ENCODE results near the gene VPS8.

Gene VPS8

DNA sequence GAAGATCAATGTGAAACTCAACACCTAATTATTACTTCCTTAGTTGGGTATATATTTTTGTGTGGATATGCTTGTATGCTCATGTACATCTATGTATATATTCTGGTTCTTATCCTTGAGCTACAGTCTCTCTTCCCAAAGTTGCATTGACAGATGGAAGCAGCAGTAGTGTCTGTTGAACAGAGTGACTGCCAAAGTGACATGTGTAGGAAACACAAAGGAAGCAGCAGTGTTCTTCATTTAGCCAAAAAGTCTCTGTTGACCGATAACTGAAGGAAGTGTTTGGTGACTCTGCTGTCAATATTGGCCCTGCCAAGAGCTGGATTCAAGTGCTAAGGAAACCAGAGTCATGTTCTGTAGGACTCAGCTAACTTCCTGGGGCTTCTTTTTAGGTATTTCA lies 217.1 kb downstream of the VPS8 start:
- Histone ChIP-seq H3K36me3 (ENCODE audit: control insufficient read depth, insufficient read depth, low read length) (no peaks in the 10 kb centered on the region), H3K4me1 (ENCODE audit: control insufficient read depth, insufficient read depth, low read length) (no peaks in the 10 kb centered on the region), H3K9me3 (ENCODE audit: control insufficient read depth, insufficient read depth, low read length) (no peaks in the 10 kb centered on the region), H3K27ac (ENCODE audit: low read depth, low read length) (no peak overlapping the region), H3K9ac (ENCODE audit: low read depth, low read length) (no peak overlapping the region), H3K27me3 (ENCODE audit: control insufficient read depth, insufficient read depth, low read length) (no peaks in the 10 kb centered on the region), H3K4me3 (ENCODE audit: low read depth, low read length) (no peak overlapping the region)

DNA sequence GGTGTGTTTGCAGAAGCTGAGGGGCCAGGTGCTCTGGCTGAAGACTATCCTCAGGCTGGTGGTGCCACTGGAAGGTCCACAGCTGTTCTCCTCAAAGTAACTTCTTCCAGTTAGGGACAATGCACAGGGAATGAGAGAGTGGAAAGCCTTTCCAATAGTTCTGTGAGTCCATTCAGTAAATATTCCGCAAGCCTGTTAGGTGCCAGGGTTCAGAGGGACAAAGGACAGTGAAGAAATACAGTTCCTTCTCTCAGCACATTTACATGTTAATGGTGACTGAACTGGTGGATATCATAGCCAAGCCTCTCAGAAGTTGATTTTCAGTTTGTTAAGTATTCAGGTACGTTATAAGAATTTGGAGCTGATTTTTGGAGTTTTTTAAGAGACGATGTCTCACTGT lies 218.4 kb downstream of the VPS8 start:
- no peaks in the 10 kb centered on the region for H3K9me3 ChIP-seq (ENCODE audit: control insufficient read depth, insufficient read depth, low read length)
- H3K9ac ChIP-seq (ENCODE audit: low read depth, low read length) = no peak overlapping the region
- H3K36me3 ChIP-seq (ENCODE audit: control insufficient read depth, insufficient read depth, low read length) = no peaks in the 10 kb centered on the region
- no peaks in the 10 kb centered on the region for H3K27me3 ChIP-seq (ENCODE audit: control insufficient read depth, insufficient read depth, low read length)
- no peaks in the 10 kb centered on the region for H3K4me1 ChIP-seq (ENCODE audit: control insufficient read depth, insufficient read depth, low read length)
- no peak overlapping the region for H3K27ac ChIP-seq (ENCODE audit: low read depth, low read length)
- H3K4me3 ChIP-seq (ENCODE audit: low read depth, low read length) = no peak overlapping the region

DNA sequence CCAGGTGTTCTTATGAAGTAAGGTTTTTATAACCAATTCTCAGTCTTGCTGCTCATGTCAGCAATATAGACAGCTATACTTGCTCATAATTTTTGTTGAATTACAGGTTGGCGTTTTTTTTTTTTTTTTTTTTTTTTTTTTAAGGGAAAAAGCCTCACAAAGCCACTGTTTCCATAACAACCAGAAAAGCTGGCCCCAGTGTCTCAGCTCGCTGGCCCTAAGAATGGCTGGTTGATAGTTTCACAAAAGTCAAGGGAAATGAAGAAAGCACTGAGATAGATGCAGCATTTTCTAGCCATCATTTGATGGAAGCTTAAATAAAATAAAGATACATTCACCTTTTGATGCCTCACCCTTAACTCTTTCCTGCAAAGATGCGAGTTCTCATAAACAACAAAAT lies 219.0 kb downstream of the VPS8 start:
- no peak overlapping the region for H3K9ac ChIP-seq (ENCODE audit: low read depth, low read length)
- H3K9me3 ChIP-seq (ENCODE audit: control insufficient read depth, insufficient read depth, low read length) = no peaks in the 10 kb centered on the region
- no peaks in the 10 kb centered on the region for H3K36me3 ChIP-seq (ENCODE audit: control insufficient read depth, insufficient read depth, low read length)
- no peak overlapping the region for H3K27ac ChIP-seq (ENCODE audit: low read depth, low read length)
- no peak overlapping the region for H3K4me3 ChIP-seq (ENCODE audit: low read depth, low read length)
- H3K4me1 ChIP-seq (ENCODE audit: control insufficient read depth, insufficient read depth, low read length) = no peaks in the 10 kb centered on the region
- H3K27me3 ChIP-seq (ENCODE audit: control insufficient read depth, insufficient read depth, low read length) = no peaks in the 10 kb centered on the region

DNA sequence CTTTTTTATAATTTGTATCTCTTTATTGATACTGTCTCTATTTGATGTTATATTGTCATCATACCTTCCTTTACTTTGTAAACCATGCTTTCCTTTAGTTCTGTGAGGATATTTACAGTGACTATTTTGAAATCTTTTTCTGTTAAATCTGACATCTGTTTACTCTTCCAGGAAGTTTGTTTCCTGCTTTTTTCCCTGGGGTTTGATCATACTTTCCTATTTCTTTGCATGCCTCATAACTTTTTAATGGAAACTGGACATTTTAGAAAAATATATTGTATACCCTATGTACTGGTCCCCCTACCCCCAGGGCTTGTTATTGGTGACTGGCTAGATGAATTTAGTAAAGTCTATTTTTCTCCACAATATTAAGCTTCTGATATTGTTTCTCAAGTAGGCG lies 225.8 kb downstream of the VPS8 start:
- H3K4me3 ChIP-seq (ENCODE audit: low read depth, low read length) = no peak overlapping the region
- H3K9me3 ChIP-seq (ENCODE audit: control insufficient read depth, insufficient read depth, low read length) = peaks cover 4% of the 10 kb centered on the region; the same call in 1 of the 2 replicates
- no peaks in the 10 kb centered on the region for H3K4me1 ChIP-seq (ENCODE audit: control insufficient read depth, insufficient read depth, low read length)
- no peaks in the 10 kb centered on the region for H3K27me3 ChIP-seq (ENCODE audit: control insufficient read depth, insufficient read depth, low read length)
- no peak overlapping the region for H3K27ac ChIP-seq (ENCODE audit: low read depth, low read length)
- H3K9ac ChIP-seq (ENCODE audit: low read depth, low read length) = no peak overlapping the region
- H3K36me3 ChIP-seq (ENCODE audit: control insufficient read depth, insufficient read depth, low read length) = no peaks in the 10 kb centered on the region

DNA sequence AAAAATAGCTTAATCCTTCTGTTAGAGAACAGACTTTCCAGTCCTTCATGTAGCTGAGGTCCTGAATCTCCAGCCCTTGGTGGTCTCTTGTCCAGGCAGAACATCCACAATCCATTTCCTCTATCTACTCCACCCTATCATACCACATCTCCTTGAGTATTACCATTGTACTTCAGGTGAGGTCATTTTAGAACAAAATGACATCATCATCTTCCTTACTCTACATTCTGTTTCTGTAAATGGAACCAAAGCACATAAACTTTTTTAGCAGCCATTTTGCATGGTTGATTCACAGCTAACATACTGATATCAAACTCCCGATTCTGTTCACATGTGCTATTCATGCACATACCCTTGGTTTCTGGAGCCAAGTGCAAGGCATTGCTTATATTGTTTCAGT lies 228.5 kb downstream of the VPS8 start:
- Histone ChIP-seq H3K4me3 (ENCODE audit: low read depth, low read length) (no peak overlapping the region), H3K36me3 (ENCODE audit: control insufficient read depth, insufficient read depth, low read length) (no peaks in the 10 kb centered on the region), H3K9me3 (ENCODE audit: control insufficient read depth, insufficient read depth, low read length) (peaks cover 4% of the 10 kb centered on the region; the same call in 1 of the 2 replicates), H3K27me3 (ENCODE audit: control insufficient read depth, insufficient read depth, low read length) (no peaks in the 10 kb centered on the region), H3K9ac (ENCODE audit: low read depth, low read length) (no peak overlapping the region), H3K27ac (ENCODE audit: low read depth, low read length) (no peak overlapping the region), H3K4me1 (ENCODE audit: control insufficient read depth, insufficient read depth, low read length) (no peaks in the 10 kb centered on the region)

DNA sequence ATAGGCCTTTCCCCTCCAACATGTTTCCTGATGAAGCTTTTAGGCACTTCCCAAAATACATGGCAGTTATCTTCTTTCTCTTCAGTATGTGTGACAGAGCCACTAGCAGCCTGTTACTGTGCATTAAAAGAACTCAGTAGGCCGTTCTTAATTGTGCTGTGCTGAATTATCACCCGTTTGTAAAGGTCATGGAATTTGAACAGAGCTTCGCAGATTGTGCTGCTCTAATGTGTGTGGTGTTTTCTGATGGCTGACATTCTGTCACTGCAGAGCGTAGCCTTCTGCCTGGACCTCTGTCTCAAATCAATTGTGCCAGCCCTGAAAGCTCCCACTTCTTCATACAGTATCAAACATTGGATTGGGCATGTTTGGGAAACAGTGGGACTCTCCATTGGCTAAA lies 229.6 kb downstream of the VPS8 start:
- Histone ChIP-seq H3K4me3 (ENCODE audit: low read depth, low read length) (no peak overlapping the region), H3K9me3 (ENCODE audit: control insufficient read depth, insufficient read depth, low read length) (peaks cover 4% of the 10 kb centered on the region; the same call in 1 of the 2 replicates), H3K4me1 (ENCODE audit: control insufficient read depth, insufficient read depth, low read length) (no peaks in the 10 kb centered on the region), H3K36me3 (ENCODE audit: control insufficient read depth, insufficient read depth, low read length) (no peaks in the 10 kb centered on the region), H3K27me3 (ENCODE audit: control insufficient read depth, insufficient read depth, low read length) (no peaks in the 10 kb centered on the region), H3K27ac (ENCODE audit: low read depth, low read length) (no peak overlapping the region), H3K9ac (ENCODE audit: low read depth, low read length) (no peak overlapping the region)

DNA sequence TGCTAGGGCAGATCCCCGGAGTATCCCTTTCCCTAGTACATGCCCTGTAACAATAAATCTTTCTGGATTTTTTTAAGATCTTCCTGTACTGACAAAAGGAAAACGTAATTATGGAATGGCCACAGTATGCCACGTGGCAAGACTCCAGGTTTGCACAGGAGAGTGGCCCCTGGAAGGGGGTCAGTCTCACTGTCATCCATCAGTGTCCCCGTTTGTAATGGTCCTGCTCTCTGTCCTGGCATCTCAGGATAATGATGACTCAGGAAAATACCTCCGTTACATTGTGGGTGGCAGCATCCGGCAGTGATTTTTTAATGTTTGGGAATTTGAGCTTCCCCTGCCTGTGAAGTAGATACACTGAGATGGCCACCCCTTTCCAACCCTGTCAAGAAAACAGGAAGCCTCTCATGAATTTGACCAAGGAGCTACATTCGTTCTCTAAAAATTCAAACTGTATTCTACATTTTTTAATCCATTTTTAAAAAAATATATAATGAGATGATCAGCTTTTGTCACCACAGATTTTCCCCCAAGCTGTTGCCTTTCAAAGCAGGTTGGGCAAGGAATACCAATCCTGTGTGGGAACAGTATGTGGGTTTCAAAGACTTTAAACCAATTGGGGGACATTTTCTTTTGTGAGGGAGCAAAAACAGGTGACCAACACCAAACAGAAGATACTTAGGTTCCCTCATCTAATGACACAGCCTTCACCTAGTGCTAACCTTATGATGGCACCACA lies 230.5 kb downstream of the VPS8 start:
- no peaks in the 10 kb centered on the region for H3K4me1 ChIP-seq (ENCODE audit: control insufficient read depth, insufficient read depth, low read length)
- H3K4me3 ChIP-seq (ENCODE audit: low read depth, low read length) = no peak overlapping the region
- no peaks in the 10 kb centered on the region for H3K36me3 ChIP-seq (ENCODE audit: control insufficient read depth, insufficient read depth, low read length)

DNA sequence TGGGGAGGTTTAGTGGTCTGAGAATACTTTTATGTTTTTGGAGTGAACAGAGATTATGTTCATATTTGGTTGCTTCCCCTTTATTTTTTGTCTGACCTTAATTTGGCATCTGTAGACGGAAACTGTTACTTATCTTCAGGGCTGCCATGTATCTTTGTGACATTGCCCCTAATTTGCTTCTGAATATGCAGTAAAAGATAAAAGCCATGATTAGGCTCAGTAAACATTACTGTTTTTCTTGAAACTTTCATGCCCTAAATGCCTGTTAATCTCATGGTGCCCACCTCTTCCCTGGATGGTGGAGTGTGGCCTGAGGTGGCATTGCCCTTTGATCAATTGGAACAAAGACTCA lies 234.2 kb downstream of the VPS8 start:
- Histone ChIP-seq H3K36me3 (ENCODE audit: control insufficient read depth, insufficient read depth, low read length) (peaks cover 7% of the 10 kb centered on the region), H3K4me3 (ENCODE audit: low read depth, low read length) (no peak overlapping the region), H3K4me1 (ENCODE audit: control insufficient read depth, insufficient read depth, low read length) (no peaks in the 10 kb centered on the region), H3K9ac (ENCODE audit: low read depth, low read length) (no peak overlapping the region), H3K9me3 (ENCODE audit: control insufficient read depth, insufficient read depth, low read length) (no peaks in the 10 kb centered on the region), H3K27ac (ENCODE audit: low read depth, low read length) (no peak overlapping the region), H3K27me3 (ENCODE audit: control insufficient read depth, insufficient read depth, low read length) (no peaks in the 10 kb centered on the region)

More for the DNA sequence above, 230.5 kb downstream of the VPS8 start:
- Histone ChIP-seq H3K9me3 (ENCODE audit: control insufficient read depth, insufficient read depth, low read length) (no peaks in the 10 kb centered on the region), H3K27me3 (ENCODE audit: control insufficient read depth, insufficient read depth, low read length) (no peaks in the 10 kb centered on the region), H3K9ac (ENCODE audit: low read depth, low read length) (no peak overlapping the region), H3K27ac (ENCODE audit: low read depth, low read length) (no peak overlapping the region)

DNA sequence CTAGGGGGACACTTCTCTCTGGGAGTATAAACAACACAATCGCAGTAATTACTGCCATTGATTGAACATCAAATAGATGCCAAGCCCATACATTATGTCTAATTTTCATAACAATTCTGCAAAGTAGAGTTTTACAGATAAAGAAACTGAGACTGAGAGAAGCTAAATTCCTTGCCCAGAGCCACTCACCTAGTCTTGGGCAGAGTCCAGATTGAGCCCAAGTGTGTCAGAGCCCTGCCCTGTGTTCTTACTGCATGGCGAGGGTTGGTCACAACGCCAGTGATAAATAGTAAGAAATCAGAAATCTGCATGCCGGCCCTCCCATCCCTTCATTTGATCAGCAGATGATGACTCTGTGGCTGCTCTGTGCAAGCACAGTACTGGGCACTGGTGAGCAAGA lies 234.6 kb downstream of the VPS8 start:
- Histone ChIP-seq H3K36me3 (ENCODE audit: control insufficient read depth, insufficient read depth, low read length) (peaks cover 7% of the 10 kb centered on the region), H3K27me3 (ENCODE audit: control insufficient read depth, insufficient read depth, low read length) (no peaks in the 10 kb centered on the region), H3K9ac (ENCODE audit: low read depth, low read length) (no peak overlapping the region), H3K27ac (ENCODE audit: low read depth, low read length) (no peak overlapping the region), H3K4me3 (ENCODE audit: low read depth, low read length) (no peak overlapping the region), H3K9me3 (ENCODE audit: control insufficient read depth, insufficient read depth, low read length) (no peaks in the 10 kb centered on the region), H3K4me1 (ENCODE audit: control insufficient read depth, insufficient read depth, low read length) (no peaks in the 10 kb centered on the region)

DNA sequence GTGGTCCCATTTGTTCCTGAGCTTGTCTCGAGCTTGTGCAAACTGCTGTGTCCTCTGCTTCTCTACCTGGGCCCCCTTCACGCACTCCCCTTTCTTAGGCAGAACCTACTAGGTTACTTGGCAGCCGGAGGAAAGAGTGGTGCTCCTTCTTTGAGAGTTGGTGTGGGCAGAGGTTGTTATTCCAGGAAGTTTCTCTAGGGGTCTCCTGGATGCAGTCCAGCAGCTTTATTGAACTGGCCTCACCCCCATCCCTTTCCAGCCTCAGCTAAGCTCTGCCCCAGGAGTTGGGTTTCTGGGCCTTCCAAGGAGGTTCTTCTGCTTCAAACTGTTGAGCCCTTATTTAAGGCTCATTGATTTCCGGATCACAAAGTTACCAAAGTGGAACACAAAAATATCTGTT lies 237.7 kb downstream of the VPS8 start:
- H3K27ac ChIP-seq (ENCODE audit: low read depth, low read length) = no peak overlapping the region
- peaks cover 20% of the 10 kb centered on the region for H3K36me3 ChIP-seq (ENCODE audit: control insufficient read depth, insufficient read depth, low read length)
- H3K27me3 ChIP-seq (ENCODE audit: control insufficient read depth, insufficient read depth, low read length) = no peaks in the 10 kb centered on the region
- no peak overlapping the region for H3K4me3 ChIP-seq (ENCODE audit: low read depth, low read length)
- H3K9ac ChIP-seq (ENCODE audit: low read depth, low read length) = no peak overlapping the region
- H3K9me3 ChIP-seq (ENCODE audit: control insufficient read depth, insufficient read depth, low read length) = no peaks in the 10 kb centered on the region
- H3K4me1 ChIP-seq (ENCODE audit: control insufficient read depth, insufficient read depth, low read length) = no peaks in the 10 kb centered on the region

DNA sequence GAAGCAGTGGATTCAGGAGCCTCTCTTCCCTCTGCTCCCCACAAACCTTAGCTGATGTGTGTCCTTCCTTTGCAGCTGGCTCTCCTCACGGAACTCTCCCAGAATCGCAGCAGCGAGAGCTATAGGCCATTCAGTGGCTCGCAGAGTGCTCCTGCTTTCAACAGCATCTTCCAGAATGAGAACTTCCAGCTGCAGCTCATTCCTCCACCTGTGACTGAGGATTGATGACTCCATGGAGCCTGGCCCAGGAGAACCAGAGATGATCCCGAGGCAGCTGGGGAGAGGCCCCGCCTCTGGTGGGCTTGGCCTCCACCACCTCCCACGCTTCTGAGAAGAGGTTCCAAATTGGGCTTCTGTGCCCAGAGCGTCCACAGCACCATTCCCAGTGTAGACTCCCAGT lies 239.8 kb downstream of the VPS8 start:
- Histone ChIP-seq H3K4me3 (ENCODE audit: low read depth, low read length) (no peak overlapping the region), H3K36me3 (ENCODE audit: control insufficient read depth, insufficient read depth, low read length) (peaks cover 20% of the 10 kb centered on the region), H3K27me3 (ENCODE audit: control insufficient read depth, insufficient read depth, low read length) (no peaks in the 10 kb centered on the region), H3K9ac (ENCODE audit: low read depth, low read length) (no peak overlapping the region), H3K9me3 (ENCODE audit: control insufficient read depth, insufficient read depth, low read length) (no peaks in the 10 kb centered on the region), H3K27ac (ENCODE audit: low read depth, low read length) (no peak overlapping the region), H3K4me1 (ENCODE audit: control insufficient read depth, insufficient read depth, low read length) (no peaks in the 10 kb centered on the region)

Data from HUES48 (cell line).